Endodermal cell (in vitro differentiated cells): ENCODE measurements around the gene CADM4. TPM values are rescaled to one million over a fixed set of nuclear protein-coding genes. Genes with fewer than 3 reads are reported as not detected.

ENCODE experiments used
- DNase-seq: peaks from one replicate; pipeline ENCODE4 v3.0.0-alpha.2; 2017
- H3K27ac ChIP-seq: 2 replicates; pipeline ENCODE4 v1.5.1; 2013; ENCODE audit warnings: mild to moderate bottlenecking, low read depth, low read length, moderate library complexity
- H3K27me3 ChIP-seq: 2 replicates; pipeline ENCODE4 v1.6.1; 2013; ENCODE audit warnings: mild to moderate bottlenecking, low read length, moderate library complexity; ENCODE audit not compliant: insufficient read depth, control insufficient read depth, poor library complexity, severe bottlenecking
- H3K36me3 ChIP-seq: 2 replicates; pipeline ENCODE4 v1.7.0; 2013; ENCODE audit warnings: mild to moderate bottlenecking, low read length, moderate library complexity; ENCODE audit not compliant: control insufficient read depth, insufficient read depth
- H3K4me1 ChIP-seq: one replicate; pipeline ENCODE4 v1.7.0; 2013; ENCODE audit warnings: low read length; ENCODE audit not compliant: control insufficient read depth, insufficient read depth
- H3K4me3 ChIP-seq: 2 replicates; pipeline ENCODE4 v1.5.1; 2013; ENCODE audit warnings: mild to moderate bottlenecking, low read length, moderate library complexity
- H3K9ac ChIP-seq: 2 replicates; pipeline ENCODE4 v1.6.1; 2013; ENCODE audit warnings: mild to moderate bottlenecking, low read length, moderate library complexity; ENCODE audit not compliant: poor library complexity, severe bottlenecking; ENCODE audit errors: extremely low read depth
- H3K9me3 ChIP-seq: 2 replicates; pipeline ENCODE4 v1.6.1; 2013; ENCODE audit warnings: mild to moderate bottlenecking, low read length, moderate library complexity; ENCODE audit not compliant: control insufficient read depth
- H3K27ac Mint-ChIP-seq: 2 replicates; pipeline ENCODE4 v1.8.0; 2020; ENCODE audit warnings: mixed read lengths
- H3K27me3 Mint-ChIP-seq: 2 replicates; pipeline ENCODE4 v1.8.0; 2021; ENCODE audit warnings: mild to moderate bottlenecking, mixed read lengths; ENCODE audit not compliant: insufficient read depth
- H3K36me3 Mint-ChIP-seq: 2 replicates; pipeline ENCODE4 v1.8.0; 2020; ENCODE audit warnings: low read depth, mixed read lengths
- H3K4me1 Mint-ChIP-seq: 2 replicates; pipeline ENCODE4 v1.8.0; 2020; ENCODE audit warnings: mixed read lengths
- H3K4me3 Mint-ChIP-seq: 2 replicates; pipeline ENCODE4 v1.8.0; 2020; ENCODE audit warnings: mild to moderate bottlenecking, moderate library complexity, mixed read lengths
- H3K9me3 Mint-ChIP-seq: 2 replicates; pipeline ENCODE4 v1.8.0; 2020; ENCODE audit warnings: mild to moderate bottlenecking, mixed read lengths
- WGBS, 2 experiments: methylation state at CpG; one replicate each; pipeline versions ENCODE4 v1.1.5 to v1.1.7; 2013; ENCODE audit warnings: missing lambda C conversion rate in 2 of 2, mixed read lengths in 1 of 2; ENCODE audit not compliant: insufficient coverage in 1 of 2, insufficient read length in 1 of 2; 5-methylcytosine and 5-hydroxymethylcytosine counted together
- total RNA-seq, 2 donors: library from RNA; stranded (reverse); fragmentation: NEBNext Ultra II Directional in 1 of 2; extraction: Animal tissue kit (Norgen Biotek cat#: 25700) in 1 of 2; gene quantifications; 2 replicates in 1 of 2; 3 replicates in 1 of 2; pipeline ENCODE4 v1.2.1, GENCODE V29; 2021
- TF ChIP-seq, protein P1 (sequence below): fragments of 200-600 bp; sonication (generic); conservative IDR thresholded peaks from 2 replicates; pipeline ENCODE4 v1.5.0; 2021; ENCODE audit warnings: antibody characterized with exemption, mild to moderate bottlenecking

Gene CADM4
- total RNA-seq, 2 donors from 2014 or later = 9.3 to 19.9 TPM

DNA sequence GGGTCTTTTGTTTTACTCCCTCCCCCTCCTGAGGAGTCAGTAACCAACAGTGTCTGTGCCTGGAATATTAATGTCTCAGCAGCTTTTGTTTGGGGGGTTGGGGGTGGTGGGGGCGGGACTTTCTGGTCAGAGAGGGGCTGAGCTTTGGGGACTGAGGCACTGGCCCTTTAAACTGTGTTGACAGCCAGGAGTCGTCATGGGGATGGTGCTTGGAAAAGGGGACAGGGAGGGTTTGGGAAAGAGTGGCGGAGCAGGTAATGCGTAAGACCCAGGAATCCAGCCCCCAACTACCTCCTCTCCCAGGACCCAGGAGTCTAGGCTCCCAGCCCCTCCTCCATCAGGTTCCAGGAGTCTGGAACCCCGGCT is 5.2 kb downstream of the CADM4 start:
- peaks cover 79% of the 10 kb centered on the region for H3K27me3 Mint-ChIP-seq
- no peaks in the 10 kb centered on the region for H3K9me3 Mint-ChIP-seq
- 38 to 61% methylated on average over 3 to 5 of the region's 5 CpGs for WGBS, 2 experiments
- Histone ChIP-seq H3K9ac (peak overlapping the region; percentile 17), H3K9me3 (no peaks in the 10 kb centered on the region), H3K4me1 (no peaks in the 10 kb centered on the region), H3K27ac (peak overlapping the region; percentile 89), H3K36me3 (no peaks in the 10 kb centered on the region), H3K4me3 (no peak overlapping the region), H3K27me3 (peaks cover 26% of the 10 kb centered on the region)
- H3K4me1 Mint-ChIP-seq = peaks cover 14% of the 10 kb centered on the region
- H3K4me3 Mint-ChIP-seq = peak overlapping the region; percentile 53
- H3K27ac Mint-ChIP-seq = no peak overlapping the region
- no peaks in the 10 kb centered on the region for H3K36me3 Mint-ChIP-seq
- DNase-seq = peak; percentile 66
- TF ChIP-seq, protein P1, sequence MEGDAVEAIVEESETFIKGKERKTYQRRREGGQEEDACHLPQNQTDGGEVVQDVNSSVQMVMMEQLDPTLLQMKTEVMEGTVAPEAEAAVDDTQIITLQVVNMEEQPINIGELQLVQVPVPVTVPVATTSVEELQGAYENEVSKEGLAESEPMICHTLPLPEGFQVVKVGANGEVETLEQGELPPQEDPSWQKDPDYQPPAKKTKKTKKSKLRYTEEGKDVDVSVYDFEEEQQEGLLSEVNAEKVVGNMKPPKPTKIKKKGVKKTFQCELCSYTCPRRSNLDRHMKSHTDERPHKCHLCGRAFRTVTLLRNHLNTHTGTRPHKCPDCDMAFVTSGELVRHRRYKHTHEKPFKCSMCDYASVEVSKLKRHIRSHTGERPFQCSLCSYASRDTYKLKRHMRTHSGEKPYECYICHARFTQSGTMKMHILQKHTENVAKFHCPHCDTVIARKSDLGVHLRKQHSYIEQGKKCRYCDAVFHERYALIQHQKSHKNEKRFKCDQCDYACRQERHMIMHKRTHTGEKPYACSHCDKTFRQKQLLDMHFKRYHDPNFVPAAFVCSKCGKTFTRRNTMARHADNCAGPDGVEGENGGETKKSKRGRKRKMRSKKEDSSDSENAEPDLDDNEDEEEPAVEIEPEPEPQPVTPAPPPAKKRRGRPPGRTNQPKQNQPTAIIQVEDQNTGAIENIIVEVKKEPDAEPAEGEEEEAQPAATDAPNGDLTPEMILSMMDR = no peak

DNA sequence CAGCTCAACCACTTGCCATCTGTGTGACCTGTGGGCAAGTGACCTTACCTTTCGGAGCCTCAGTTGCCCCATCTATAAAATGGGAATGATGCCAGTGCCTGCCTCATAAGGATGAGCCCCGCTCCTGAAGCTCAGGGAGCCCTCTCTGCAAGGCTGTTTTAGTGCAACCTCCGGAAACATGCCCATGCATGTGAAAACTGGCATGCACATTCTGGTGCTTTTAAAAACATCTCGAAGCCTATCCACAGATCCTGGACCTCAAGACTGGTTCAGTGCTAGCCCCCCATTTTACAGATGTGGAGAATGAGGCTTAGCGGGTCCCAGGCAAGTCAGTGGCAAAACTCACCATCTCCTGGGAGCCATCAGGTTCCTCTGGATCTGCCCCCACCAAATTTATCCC is 5.6 kb downstream of the CADM4 start:
- Mint-ChIP-seq H3K4me3 (no peak overlapping the region), H3K27me3 (peaks cover 80% of the 10 kb centered on the region), H3K36me3 (no peaks in the 10 kb centered on the region), H3K4me1 (peaks cover 13% of the 10 kb centered on the region), H3K9me3 (no peaks in the 10 kb centered on the region), H3K27ac (no peak overlapping the region)
- TF ChIP-seq, protein P1 = no peak
- peaks cover 24% of the 10 kb centered on the region for H3K27me3 ChIP-seq
- no peaks in the 10 kb centered on the region for H3K4me1 ChIP-seq
- H3K9ac ChIP-seq = no peak overlapping the region
- H3K36me3 ChIP-seq = no peaks in the 10 kb centered on the region
- DNase-seq = no peak
- no peaks in the 10 kb centered on the region for H3K9me3 ChIP-seq
- 85 to 95% methylated on average over 5 of the region's 5 CpGs for WGBS, 2 experiments
- no peak overlapping the region for H3K27ac ChIP-seq
- H3K4me3 ChIP-seq = no peak overlapping the region

DNA sequence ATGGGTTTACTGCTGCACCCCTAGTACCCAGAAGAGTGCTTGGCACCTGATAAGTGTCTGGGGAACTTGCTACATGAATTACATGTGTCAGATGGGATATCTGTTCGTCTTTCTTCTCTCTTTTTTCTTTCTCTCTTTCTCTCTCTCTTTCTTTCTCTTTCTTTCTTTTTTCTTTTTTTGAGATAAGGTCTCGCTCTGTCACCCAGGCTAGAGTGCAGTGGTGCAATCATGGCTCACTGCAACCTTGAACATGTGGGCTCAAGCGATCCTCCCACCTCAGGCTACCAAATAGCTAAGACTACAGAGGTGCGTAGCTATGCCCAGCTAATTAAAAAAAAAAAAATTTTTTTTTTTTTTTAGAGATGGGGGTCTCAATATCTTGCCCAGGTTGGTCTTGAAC is 6.1 kb downstream of the CADM4 start:
- H3K4me1 Mint-ChIP-seq = peaks cover 9% of the 10 kb centered on the region
- Histone ChIP-seq H3K4me3 (no peak overlapping the region), H3K27me3 (peaks cover 18% of the 10 kb centered on the region), H3K36me3 (no peaks in the 10 kb centered on the region), H3K9me3 (no peaks in the 10 kb centered on the region), H3K27ac (no peak overlapping the region), H3K9ac (no peak overlapping the region), H3K4me1 (no peaks in the 10 kb centered on the region)
- TF ChIP-seq, protein P1 = no peak
- no peak overlapping the region for H3K27ac Mint-ChIP-seq
- no peaks in the 10 kb centered on the region for H3K36me3 Mint-ChIP-seq
- WGBS, 2 experiments = 89 to 100% methylated on average over 3 to 4 of the region's 4 CpGs
- H3K27me3 Mint-ChIP-seq = peaks cover 80% of the 10 kb centered on the region
- H3K4me3 Mint-ChIP-seq = no peak overlapping the region
- H3K9me3 Mint-ChIP-seq = no peaks in the 10 kb centered on the region
- DNase-seq = no peak
